Uterus (tissue), 4 donors: ENCODE data around the gene HS3ST2. TPM values are rescaled to one million over a fixed set of nuclear protein-coding genes. Genes with fewer than 3 reads are reported as not detected.

ENCODE experiments used
- DNase-seq, 2 donors: peaks; one replicate each; pipeline ENCODE4 v3.0.0-alpha.2; 2019 to 2020
- H3K27ac ChIP-seq, 2 donors: fragments of 200-600 bp; sonication (generic); 1 replicate in 1 of 2; 2 replicates in 1 of 2; pipeline ENCODE4 v1.5.1; 2016 to 2018
- H3K27me3 ChIP-seq, 2 donors: fragments of 200-600 bp; sonication (generic); one replicate each; pipeline ENCODE4 v1.5.1; 2018 to 2019; ENCODE audit warnings: control low read depth in 1 of 2
- H3K36me3 ChIP-seq, 2 donors: fragments of 200-600 bp; sonication (generic); one replicate each; pipeline ENCODE4 v1.5.1; 2019; ENCODE audit warnings: control low read depth in 1 of 2
- H3K4me1 ChIP-seq, 2 donors: fragments of 200-600 bp; sonication (generic); one replicate each; pipeline ENCODE4 v1.5.1; 2018 to 2019; ENCODE audit warnings: control low read depth in 1 of 2
- H3K4me3 ChIP-seq, 2 donors: fragments of 200-600 bp; sonication (generic); 1 replicate in 1 of 2; 2 replicates in 1 of 2; pipeline ENCODE4 v1.5.1; 2018 to 2019; ENCODE audit warnings: mild to moderate bottlenecking in 1 of 2
- H3K9me3 ChIP-seq, 2 donors: fragments of 200-600 bp; sonication (generic); one replicate each; pipeline ENCODE4 v1.5.1; 2019; ENCODE audit warnings: control low read depth in 1 of 2
- CTCF ChIP-seq, 4 experiments: fragments of 200-600 bp in 2 of 4; fragments of 450-650 bp in 2 of 4; sonication (generic) in 2 of 4; IDR thresholded peaks; one replicate each; pipeline ENCODE4 v1.5.1; 2016 to 2019; ENCODE audit warnings: antibody characterized with exemption in 4 of 4, mild to moderate bottlenecking in 2 of 4, moderate library complexity in 1 of 4
- POLR2A ChIP-seq, 2 donors: fragments of 450-650 bp; IDR thresholded peaks; one replicate each; pipeline ENCODE4 v1.6.1; 2016; ENCODE audit warnings: antibody characterized with exemption in 2 of 2, mild to moderate bottlenecking in 1 of 2, moderate library complexity in 1 of 2
- intact Hi-C: fragments of 100-400 bp; cut with DNase I; formaldehyde crosslinking; loops from one replicate; pipeline ENCODE4 v1.15.1; 2023; ENCODE audit warnings: low total_unique reads
- total RNA-seq, 4 donors: library from RNA; depleted of rRNA in 3 of 4; stranded (reverse); fragments of >200 nt in 3 of 4; gene quantifications; one replicate each; pipeline versions ENCODE4 v1.1.0 to v1.2.4, GENCODE V29; 2014 to 2023
- donor health status: DM: yes; HTN: yes; CAD: no.

HS3ST2 gene
- total RNA-seq, 4 donors from 2014 or later: 1.2 TPM; not detected in 3

- H3K27ac ChIP-seq: no peak overlapping the region
- intact Hi-C loops: no loop called here
- TF ChIP-seq CTCF (IDR thresholded peaks at IDR 0.05) (no peak), POLR2A (IDR thresholded peaks at IDR 0.05) (no peak)
- H3K36me3 ChIP-seq: no peaks in the 10 kb centered on the region
- H3K4me1 ChIP-seq: no peaks in the 10 kb centered on the region
- H3K9me3 ChIP-seq: no peaks in the 10 kb centered on the region
- DNase-seq: no peak
- H3K4me3 ChIP-seq: no peak overlapping the region
- H3K27me3 ChIP-seq: no peaks in the 10 kb centered on the region
Observed at GRCh38 chr16:22797551-22797950, 16.4 kb upstream of the HS3ST2 start.

- Histone ChIP-seq H3K4me1 (no peaks in the 10 kb centered on the region), H3K27me3 (no peaks in the 10 kb centered on the region), H3K4me3 (no peak overlapping the region), H3K36me3 (no peaks in the 10 kb centered on the region), H3K27ac (no peak overlapping the region), H3K9me3 (no peaks in the 10 kb centered on the region)
- no peak for DNase-seq
- intact Hi-C loops: no loop called here
- TF ChIP-seq CTCF (IDR thresholded peaks at IDR 0.05) (no peak), POLR2A (IDR thresholded peaks at IDR 0.05) (no peak)
Observed at GRCh38 chr16:22799113-22799512, 14.8 kb upstream of the HS3ST2 start.

GRCh38 chr16:22804893-22805292 lies 9.1 kb upstream of the HS3ST2 start:
- Histone ChIP-seq H3K27ac (no peak overlapping the region), H3K4me3 (no peak overlapping the region), H3K4me1 (no peaks in the 10 kb centered on the region), H3K36me3 (no peaks in the 10 kb centered on the region), H3K9me3 (no peaks in the 10 kb centered on the region), H3K27me3 (no peaks in the 10 kb centered on the region)
- TF ChIP-seq POLR2A (IDR thresholded peaks at IDR 0.05) (no peak), CTCF (IDR thresholded peaks at IDR 0.05) (no peak)
- no peak for DNase-seq
- intact Hi-C loops: no loop called here

- no peak for DNase-seq
- TF ChIP-seq CTCF (IDR thresholded peaks at IDR 0.05): no peak
- Histone ChIP-seq H3K27ac (no peak overlapping the region), H3K27me3 (no peaks in the 10 kb centered on the region), H3K4me3 (no peak overlapping the region), H3K36me3 (no peaks in the 10 kb centered on the region), H3K4me1 (no peaks in the 10 kb centered on the region), H3K9me3 (no peaks in the 10 kb centered on the region)
- intact Hi-C loops: no loop called here
Observed at GRCh38 chr16:22805326-22805725, 8.6 kb upstream of the HS3ST2 start.

GRCh38 chr16:22806811-22807210 lies 7.2 kb upstream of the HS3ST2 start:
- no peak overlapping the region for H3K4me3 ChIP-seq
- no peaks in the 10 kb centered on the region for H3K27me3 ChIP-seq
- intact Hi-C loops: no loop called here
- no peaks in the 10 kb centered on the region for H3K4me1 ChIP-seq
- no peaks in the 10 kb centered on the region for H3K36me3 ChIP-seq
- no peak for TF ChIP-seq POLR2A (IDR thresholded peaks at IDR 0.05)
- no peaks in the 10 kb centered on the region for H3K9me3 ChIP-seq
- no peak overlapping the region for H3K27ac ChIP-seq
- DNase-seq: no peak

- TF ChIP-seq POLR2A (IDR thresholded peaks at IDR 0.05) (no peak), CTCF (IDR thresholded peaks at IDR 0.05) (no peak)
- peaks cover 0 to 10% of the 10 kb centered on the region in 2 donors for H3K27me3 ChIP-seq
- no peak overlapping the region for H3K4me3 ChIP-seq
- no peak for DNase-seq
- H3K9me3 ChIP-seq: no peaks in the 10 kb centered on the region
- intact Hi-C loops: no loop called here
- H3K27ac ChIP-seq: no peak overlapping the region
- H3K36me3 ChIP-seq: no peaks in the 10 kb centered on the region
- peaks cover 0 to 13% of the 10 kb centered on the region in 2 donors for H3K4me1 ChIP-seq
Observed at GRCh38 chr16:22810226-22810625, 3.7 kb upstream of the HS3ST2 start.
